Activated CD4-positive, alpha-beta T cell treated with anti-CD3 and anti-CD28 coated beads, Interleukin-10, Interleukin-2, amounts not matched to agents 100 ng/mL and 50 ng/mL, durations not matched to agents 16 hours and 8 hours (primary cell): ENCODE data around the gene PPL.
A peak's percentile ranks its signal among the peaks of the same experiment; 100 is the strongest.

Source experiments
- DNase-seq: peaks from one replicate; pipeline ENCODE4 v3.0.0-alpha.2; 2020

The PPL gene

DNA sequence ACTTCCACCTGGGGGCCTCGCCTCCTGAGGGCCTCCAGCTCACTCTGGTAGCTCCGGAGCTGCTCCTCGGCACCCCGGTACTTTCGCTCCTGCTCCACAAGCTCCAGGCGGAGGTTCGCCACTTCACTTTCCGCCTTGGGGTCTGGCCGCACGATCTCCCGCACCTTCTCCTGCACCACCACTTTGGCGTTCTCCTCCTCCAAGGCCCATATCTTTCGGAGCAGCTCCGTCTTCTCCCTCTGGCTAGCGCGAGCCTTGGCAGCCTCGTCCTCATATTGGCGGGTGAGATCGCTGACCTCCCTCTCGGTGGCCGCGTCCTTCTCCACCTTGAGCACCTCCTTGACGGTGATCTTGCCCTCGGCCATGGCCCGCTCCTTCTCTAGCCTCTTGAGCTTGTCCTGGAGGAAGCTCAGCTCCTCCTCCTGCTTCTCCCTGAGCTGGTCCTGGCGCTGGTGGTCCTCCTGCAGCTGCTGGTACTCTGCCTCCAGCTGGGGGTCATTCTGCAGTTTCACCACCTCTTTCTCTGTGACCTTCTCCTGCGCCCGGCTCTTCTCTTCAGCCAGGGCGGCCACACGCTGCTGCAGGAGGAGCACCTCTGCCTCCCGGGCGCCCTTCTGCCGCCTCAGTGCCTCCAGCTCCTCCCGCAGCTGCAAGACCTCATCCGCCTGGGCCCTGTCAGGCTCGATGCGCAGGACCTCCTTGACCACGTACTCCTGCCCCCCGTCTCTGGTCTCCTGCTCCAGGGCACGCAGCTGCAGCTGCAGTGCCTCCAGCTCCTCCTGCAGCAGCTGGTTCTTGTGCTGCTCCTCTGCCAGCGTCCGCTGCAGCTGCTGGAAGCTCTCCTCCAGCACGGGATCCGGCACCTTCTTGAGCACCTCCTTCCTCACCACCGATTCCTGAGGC is 51.7 kb downstream of the PPL start:
- DNase-seq, result no peak

DNA sequence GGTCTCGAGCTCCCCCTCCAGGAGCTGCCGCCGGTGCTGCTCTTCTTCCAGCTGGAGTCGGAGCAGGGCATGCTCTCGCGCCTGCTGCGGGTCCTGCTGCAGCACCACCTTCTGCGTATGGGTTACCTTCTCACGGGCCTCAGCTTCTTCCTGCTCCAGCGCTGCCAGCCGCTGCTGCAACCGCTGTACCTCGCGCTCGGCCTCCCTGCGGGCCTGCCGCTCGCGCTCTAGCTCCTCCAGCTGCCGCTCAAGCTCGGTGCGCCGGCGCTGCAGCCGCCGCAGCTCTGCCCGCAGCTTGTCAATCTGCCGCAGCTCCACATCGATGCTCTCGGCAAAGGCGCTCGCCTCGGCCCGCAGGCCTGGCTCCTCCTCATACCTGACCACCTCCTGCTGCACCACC is 52.7 kb downstream of the PPL start:
- no peak for DNase-seq

- no peak for DNase-seq
Observed at GRCh38 chr16:4883501-4883900, 53.4 kb downstream of the PPL start.

- no peak for DNase-seq
Observed at GRCh38 chr16:4882633-4883285, 54.2 kb downstream of the PPL start.

DNA sequence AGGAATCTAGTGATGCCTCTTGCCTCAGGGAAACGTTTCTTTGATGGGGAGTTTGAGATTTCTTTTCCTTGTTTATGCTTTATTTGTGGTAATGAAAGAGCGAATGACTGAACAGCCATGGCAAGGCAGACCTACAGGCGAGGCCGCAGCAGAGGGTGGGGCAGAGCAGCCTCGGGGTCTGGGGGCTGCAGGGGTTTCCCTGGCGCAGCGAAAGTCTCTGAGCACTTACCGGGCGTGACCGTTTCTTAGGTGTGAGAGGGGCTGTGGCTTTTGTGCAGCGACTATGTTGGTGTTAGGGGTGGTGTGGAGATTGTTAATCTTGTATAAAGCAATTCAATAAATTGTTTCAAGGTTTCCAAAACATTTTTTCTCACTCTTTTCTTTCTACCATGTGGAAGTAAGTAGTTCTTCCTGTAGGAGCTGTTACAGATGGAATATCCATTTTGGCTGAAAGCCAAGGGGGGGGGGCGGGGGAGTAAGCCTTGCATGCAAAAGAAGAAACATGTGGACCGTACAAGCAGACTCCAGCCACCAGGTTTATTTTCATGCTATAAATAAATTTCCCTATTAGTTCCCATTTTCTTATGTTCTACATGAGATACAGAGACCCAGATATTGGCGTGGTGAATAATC is 54.8 kb downstream of the PPL start:
- DNase-seq, result no peak

- DNase-seq, result no peak
Observed at GRCh38 chr16:4880006-4880580, 56.9 kb downstream of the PPL start.

GRCh38 chr16:4879049-4879448 is 57.9 kb downstream of the PPL start:
- no peak for DNase-seq

DNA sequence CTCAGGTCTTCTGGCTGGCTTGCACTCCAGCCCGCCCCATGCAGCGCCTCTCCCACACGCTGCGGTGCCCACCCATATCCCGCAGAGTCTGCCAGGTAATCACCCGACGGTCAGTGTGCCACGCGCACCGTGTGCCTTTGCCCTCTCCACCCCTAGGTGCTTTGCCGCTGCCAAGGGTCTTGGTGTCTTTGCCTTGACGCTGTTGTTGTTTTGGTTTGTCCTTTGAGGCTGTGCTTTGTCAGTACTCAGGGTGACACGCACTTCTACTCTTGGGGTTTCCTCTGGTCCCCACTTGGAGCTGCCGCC is 59.6 kb downstream of the PPL start:
- DNase-seq, result no peak

- DNase-seq, result no peak
Observed at GRCh38 chr16:4876646-4877379, 60.1 kb downstream of the PPL start.

GRCh38 chr16:4874666-4875065 is 62.3 kb downstream of the PPL start:
- no peak for DNase-seq

GRCh38 chr16:4873091-4873490 is 63.9 kb downstream of the PPL start:
- DNase-seq, result no peak

DNA sequence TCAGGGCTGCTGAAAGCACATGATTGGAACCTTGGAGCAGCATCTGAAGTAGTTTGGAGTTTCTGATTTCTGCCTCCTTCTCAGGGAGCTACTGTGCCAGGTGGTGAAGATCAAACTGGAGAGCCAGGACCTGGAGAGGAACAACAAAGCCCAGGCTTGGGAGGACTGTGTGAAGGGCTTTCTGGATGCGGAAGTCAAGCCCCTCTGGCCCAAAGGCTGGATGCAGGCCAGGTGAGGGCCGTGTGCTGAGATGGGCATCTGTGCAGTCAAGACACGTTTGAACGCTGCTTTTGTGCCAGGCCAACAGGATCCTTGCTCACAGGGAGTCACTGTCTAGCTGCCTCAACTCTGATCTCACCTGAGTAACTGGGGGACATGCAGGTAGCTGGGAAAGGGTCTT is 65.9 kb downstream of the PPL start:
- no peak for DNase-seq

DNA sequence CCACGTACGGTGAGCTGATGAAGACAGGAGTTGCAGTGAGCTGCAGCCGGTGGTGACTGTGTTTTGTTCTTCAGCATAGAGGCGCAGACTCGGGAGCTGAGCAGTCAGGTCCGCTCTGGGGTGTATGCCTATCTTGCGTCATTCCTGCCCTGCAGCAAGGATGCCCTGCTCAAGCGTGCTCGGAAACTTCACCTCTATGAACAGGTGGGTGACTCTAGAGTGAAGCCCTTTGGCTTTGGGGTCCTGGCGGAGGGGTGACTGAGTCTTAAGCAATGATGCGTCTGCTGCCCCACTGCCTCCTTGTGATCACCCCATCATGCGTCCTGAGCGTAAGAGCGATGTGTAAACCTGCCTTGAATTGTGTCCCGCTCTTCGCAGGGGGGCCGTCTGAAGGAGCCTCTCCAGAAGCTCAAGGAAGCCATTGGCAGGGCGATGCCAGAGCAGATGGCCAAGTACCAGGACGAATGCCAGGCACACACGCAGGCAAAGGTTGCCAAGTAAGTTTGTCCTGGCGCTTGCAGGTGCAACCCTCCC is 66.7 kb downstream of the PPL start:
- DNase-seq, result no peak

GRCh38 chr16:4869147-4869805 is 67.7 kb downstream of the PPL start:
- no peak for DNase-seq

DNA sequence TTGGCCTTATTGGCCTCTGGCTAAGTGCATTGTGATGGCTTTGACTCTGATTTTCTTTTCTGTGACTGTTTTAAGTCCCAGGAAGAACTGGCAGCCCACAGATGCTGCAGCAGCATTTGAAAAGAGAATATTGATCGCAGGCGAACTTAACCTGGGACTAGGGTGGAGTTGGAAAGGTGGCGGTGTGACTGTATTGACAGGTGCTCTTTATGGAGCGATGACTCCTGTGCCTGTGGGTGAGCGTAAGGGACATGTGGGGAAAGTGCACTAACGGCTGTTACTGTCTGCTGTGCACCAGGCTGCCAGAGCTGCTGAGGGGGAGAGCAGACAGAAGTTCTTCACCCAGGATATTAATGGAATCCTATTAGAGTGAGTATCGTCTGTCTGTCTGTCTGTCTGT is 68.4 kb downstream of the PPL start:
- no peak for DNase-seq

GRCh38 chr16:4868026-4868425 is 68.9 kb downstream of the PPL start:
- DNase-seq, result no peak

- no peak for DNase-seq
Observed at GRCh38 chr16:4866586-4866985, 70.4 kb downstream of the PPL start.

DNA sequence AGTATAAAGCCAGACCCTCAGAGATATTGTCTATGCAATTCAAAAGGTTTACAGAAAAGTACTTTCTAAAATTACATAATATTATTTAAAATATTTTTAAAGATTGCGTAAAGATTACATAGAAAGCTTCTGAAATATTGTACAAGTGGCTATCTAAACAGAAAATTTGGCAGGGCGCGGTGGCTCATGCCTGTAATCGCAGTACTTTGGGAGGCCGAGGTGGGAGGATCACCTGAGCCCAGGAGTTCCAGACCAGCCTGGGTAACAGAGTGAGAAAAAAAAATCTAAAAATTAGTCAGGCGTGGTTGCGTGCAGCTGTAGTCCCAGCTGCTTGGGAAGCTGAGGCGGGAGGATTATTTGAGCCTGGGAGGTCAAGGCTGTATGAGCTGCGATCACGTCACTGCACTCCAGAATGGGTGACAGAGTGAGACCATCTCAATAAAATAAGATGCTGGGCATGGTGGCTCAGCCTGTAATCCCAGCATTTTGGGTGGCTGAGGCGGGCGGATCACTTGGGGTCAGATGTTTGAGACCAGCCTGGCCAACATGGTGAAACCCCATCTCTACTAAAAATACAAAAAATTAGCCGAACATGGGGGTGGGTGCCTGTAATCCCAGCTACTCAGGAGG is 71.6 kb downstream of the PPL start:
- DNase-seq, result no peak

- DNase-seq, result no peak
Observed at GRCh38 chr16:4864728-4865127, 72.2 kb downstream of the PPL start.

DNA sequence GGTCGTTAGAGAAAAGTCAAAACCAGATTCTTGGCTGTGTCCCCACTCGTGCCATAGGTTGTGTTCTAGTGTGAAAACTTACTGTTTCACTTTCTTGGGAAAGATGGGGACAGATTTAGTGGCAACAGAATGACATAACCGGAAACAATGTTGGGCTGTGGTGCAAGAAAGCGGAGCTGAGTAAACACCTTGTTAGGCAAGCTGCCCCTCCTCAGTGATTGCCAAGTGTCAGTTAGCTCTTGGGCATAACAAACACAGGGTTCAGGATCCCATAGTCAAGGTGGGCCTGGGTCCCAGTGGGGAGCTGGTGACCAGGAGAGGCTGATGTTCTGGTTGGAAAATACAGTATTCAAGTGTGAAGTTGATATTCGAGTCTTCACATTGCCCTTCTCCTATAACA is 74.3 kb downstream of the PPL start:
- peak; percentile 12 for DNase-seq

DNA sequence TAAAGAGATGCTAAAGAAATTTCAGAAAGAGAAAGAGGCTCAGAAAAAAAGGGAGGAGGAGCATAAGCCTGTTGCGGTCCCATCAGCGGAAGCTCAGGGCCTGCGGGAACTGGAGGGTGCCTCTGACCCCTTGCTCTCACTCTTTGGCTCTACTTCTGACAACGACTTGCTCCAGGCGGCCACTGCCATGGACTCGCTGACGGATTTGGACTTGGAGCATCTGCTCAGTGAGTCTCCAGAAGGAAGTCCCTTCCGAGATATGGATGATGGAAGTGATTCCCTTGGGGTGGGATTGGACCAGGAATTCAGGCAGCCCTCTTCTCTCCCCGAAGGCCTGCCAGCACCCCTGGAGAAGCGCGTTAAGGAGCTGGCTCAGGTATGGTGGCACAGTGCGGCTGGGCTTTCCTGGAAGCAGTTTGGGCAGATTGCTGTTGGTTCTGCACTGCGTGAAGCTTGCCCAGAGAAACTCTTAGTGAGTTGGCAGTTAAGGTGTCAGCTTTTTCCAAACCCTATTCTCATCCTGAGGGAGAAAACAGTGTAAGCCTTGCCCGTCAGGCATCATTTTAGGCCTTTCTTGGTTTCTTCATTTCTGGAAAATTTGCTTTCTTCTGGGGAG is 76.1 kb downstream of the PPL start:
- DNase-seq, result no peak
